Kidney epithelial cell (primary cell): ENCODE measurements around the gene SKA2. TPM values are rescaled to one million over a fixed set of nuclear protein-coding genes. Genes with fewer than 3 reads are reported as not detected.
"Not testable (repeated sequence)": the region's sequence is repeated elsewhere in the genome, so short reads cannot be mapped to it uniquely, and the experiment has no call there.

Experiments
- DNase-seq: peaks from one replicate; pipeline ENCODE4 v3.0.0-alpha.2; 2010; ENCODE audit warnings: low read depth
- H3K27me3 ChIP-seq: 2 replicates; pipeline ENCODE4 v1.6.0; 2011; ENCODE audit warnings: low read length; ENCODE audit not compliant: control insufficient read depth, insufficient read depth
- H3K36me3 ChIP-seq: 2 replicates; pipeline ENCODE4 v1.5.1; 2011; ENCODE audit warnings: low read length; ENCODE audit not compliant: control insufficient read depth, insufficient read depth
- H3K4me3 ChIP-seq: 2 replicates; pipeline ENCODE4 v1.5.1; 2011; ENCODE audit warnings: low read depth, mild to moderate bottlenecking, control low read depth, low read length
- CTCF ChIP-seq: IDR thresholded peaks from 2 replicates; pipeline ENCODE4 v1.5.1; 2011; ENCODE audit warnings: mild to moderate bottlenecking, moderate library complexity, low read length, control low read depth, inconsistent platforms; ENCODE audit not compliant: insufficient read depth, poor library complexity, severe bottlenecking
- total RNA-seq: library from RNA; depleted of rRNA; stranded (reverse); fragments of >200 nt; gene quantifications from 2 replicates; pipeline ENCODE4 v1.2.3, GENCODE V29; 2015

Gene SKA2
- total RNA-seq, 1 donor from 2014 or later, result 42.8 TPM

- Histone ChIP-seq H3K36me3 (no peaks in the 10 kb centered on the region), H3K27me3 (no peaks in the 10 kb centered on the region), H3K4me3 (no peak overlapping the region)
- no peak for TF ChIP-seq CTCF
- no peak for DNase-seq
These were observed 4.0 kb downstream of the SKA2 start for GRCh38 chr17:59151006-59151405.

- TF ChIP-seq CTCF, result no peak
- no peaks in the 10 kb centered on the region for H3K27me3 ChIP-seq
- no peak overlapping the region for H3K4me3 ChIP-seq
- H3K36me3 ChIP-seq, result no peaks in the 10 kb centered on the region
- DNase-seq, result no peak
These were observed 5.0 kb downstream of the SKA2 start for GRCh38 chr17:59149841-59150511.

GRCh38 chr17:59149051-59149450 is 5.9 kb downstream of the SKA2 start:
- no peaks in the 10 kb centered on the region for H3K27me3 ChIP-seq
- no peak for DNase-seq
- no peak for TF ChIP-seq CTCF
- H3K36me3 ChIP-seq, result no peaks in the 10 kb centered on the region
- no peak overlapping the region for H3K4me3 ChIP-seq

- DNase-seq, result no peak
- Histone ChIP-seq H3K4me3 (no peak overlapping the region), H3K36me3 (no peaks in the 10 kb centered on the region), H3K27me3 (no peaks in the 10 kb centered on the region)
- TF ChIP-seq CTCF, result no peak
These were observed 9.4 kb downstream of the SKA2 start for GRCh38 chr17:59145571-59146096.

- DNase-seq, result no peak
- TF ChIP-seq CTCF, result no peak
- Histone ChIP-seq H3K4me3 (no peak overlapping the region), H3K27me3 (no peaks in the 10 kb centered on the region), H3K36me3 (no peaks in the 10 kb centered on the region)
These were observed 13.1 kb downstream of the SKA2 start for GRCh38 chr17:59141860-59142259.

- Histone ChIP-seq H3K4me3 (no peak overlapping the region), H3K27me3 (no peaks in the 10 kb centered on the region), H3K36me3 (no peaks in the 10 kb centered on the region)
- DNase-seq, result no peak
- no peak for TF ChIP-seq CTCF
These were observed 15.0 kb downstream of the SKA2 start for GRCh38 chr17:59139939-59140338.

GRCh38 chr17:59138339-59138738 is 16.6 kb downstream of the SKA2 start:
- not testable (repeated sequence) for H3K27me3 ChIP-seq, DNase-seq, H3K36me3 ChIP-seq, H3K4me3 ChIP-seq
